HCT116 (cell line): Measurements from ENCODE around the gene LMNTD1.

Experiments used
- CBX3 ChIP-seq: IDR thresholded peaks from 2 replicates; pipeline ENCODE4 v1.6.1; 2012; ENCODE audit warnings: low read depth
- CEBPB ChIP-seq: IDR thresholded peaks from 2 replicates; pipeline ENCODE4 v1.6.1; 2012; ENCODE audit warnings: low read depth
- EZH2phosphoT487 ChIP-seq: fragments of 200-600 bp; IDR thresholded peaks from 2 replicates; pipeline ENCODE4 v1.6.1; 2018; ENCODE audit warnings: antibody characterized with exemption, borderline replicate concordance
- JUND ChIP-seq: IDR thresholded peaks from 2 replicates; pipeline ENCODE4 v1.6.1; 2012
- POLR2A ChIP-seq: IDR thresholded peaks from 2 replicates; pipeline ENCODE4 v1.7.0; 2011; ENCODE audit warnings: borderline replicate concordance; ENCODE audit not compliant: insufficient read depth, insufficient read length; ENCODE audit errors: extremely low read depth
- POLR2AphosphoS5 ChIP-seq: IDR thresholded peaks from 2 replicates; pipeline ENCODE4 v1.6.1; 2011; ENCODE audit warnings: mild to moderate bottlenecking, low read depth, low read length, moderate library complexity
- RAD21 ChIP-seq: IDR thresholded peaks from 2 replicates; pipeline ENCODE4 v1.6.1; 2012; ENCODE audit warnings: low read depth, mild to moderate bottlenecking
- SP1 ChIP-seq: IDR thresholded peaks from 2 replicates; pipeline ENCODE4 v1.6.1; 2012; ENCODE audit warnings: low read depth
- YY1 ChIP-seq: IDR thresholded peaks from 2 replicates; pipeline ENCODE4 v1.6.1; 2011; ENCODE audit warnings: low read length, low read depth, moderate library complexity, mild to moderate bottlenecking; ENCODE audit not compliant: insufficient replicate concordance; ENCODE audit errors: extremely low read depth
- TF ChIP-seq, protein P1 (sequence below): IDR thresholded peaks from 2 replicates; pipeline ENCODE4 v1.6.1; 2012; ENCODE audit warnings: low read depth
- TF ChIP-seq, protein P2 (sequence below): IDR thresholded peaks from 2 replicates; pipeline ENCODE4 v1.6.1; 2011; ENCODE audit warnings: mild to moderate bottlenecking, low read length, moderate library complexity; ENCODE audit not compliant: insufficient replicate concordance; ENCODE audit errors: extremely low read depth
- TF ChIP-seq, protein P3 (sequence below), 3 experiments: fragments of 200-600 bp in 1 of 3; sonication (generic) in 1 of 3; IDR thresholded peaks in 2 of 3; conservative IDR thresholded peaks in 1 of 3; 2 replicates each; pipeline ENCODE4 v1.5.1; 2012 to 2017; ENCODE audit warnings: low read depth in 2 of 3, low read length in 2 of 3, antibody characterized with exemption in 1 of 3, borderline replicate concordance in 1 of 3, control low read depth in 1 of 3, mild to moderate bottlenecking in 1 of 3, mixed read lengths in 1 of 3, mixed run types in 1 of 3, moderate library complexity in 1 of 3; ENCODE audit not compliant: insufficient read depth in 1 of 3
- TF ChIP-seq, protein P4 (sequence below): IDR thresholded peaks from 2 replicates; pipeline ENCODE4 v1.6.1; 2012

DNA sequence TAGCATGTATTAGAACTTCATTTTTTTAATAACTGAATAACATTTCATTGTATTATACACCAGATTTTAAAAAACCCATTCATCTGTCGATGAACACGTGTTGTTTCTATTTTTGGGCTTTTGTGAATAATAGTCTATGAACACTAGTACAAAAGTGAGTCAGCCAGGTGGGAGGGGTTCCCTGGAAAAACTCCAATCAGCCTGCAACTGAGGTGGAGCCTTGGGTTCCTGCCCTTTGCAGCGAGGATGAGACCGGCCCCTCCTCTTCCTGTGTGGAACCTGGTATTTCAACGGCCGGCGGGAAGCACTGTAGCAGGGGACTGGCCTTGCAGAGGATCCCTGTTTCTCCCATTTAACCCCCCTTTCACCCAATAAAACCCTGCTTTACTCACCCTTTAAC lies 56.1 kb downstream of the LMNTD1 start:
- TF ChIP-seq YY1 (no peak), JUND (no peak), EZH2phosphoT487 (no peak), POLR2A (no peak), CEBPB (no peak), SP1 (no peak), CBX3 (no peak), POLR2AphosphoS5 (no peak), RAD21 (no peak)
- TF ChIP-seq, protein P1, sequence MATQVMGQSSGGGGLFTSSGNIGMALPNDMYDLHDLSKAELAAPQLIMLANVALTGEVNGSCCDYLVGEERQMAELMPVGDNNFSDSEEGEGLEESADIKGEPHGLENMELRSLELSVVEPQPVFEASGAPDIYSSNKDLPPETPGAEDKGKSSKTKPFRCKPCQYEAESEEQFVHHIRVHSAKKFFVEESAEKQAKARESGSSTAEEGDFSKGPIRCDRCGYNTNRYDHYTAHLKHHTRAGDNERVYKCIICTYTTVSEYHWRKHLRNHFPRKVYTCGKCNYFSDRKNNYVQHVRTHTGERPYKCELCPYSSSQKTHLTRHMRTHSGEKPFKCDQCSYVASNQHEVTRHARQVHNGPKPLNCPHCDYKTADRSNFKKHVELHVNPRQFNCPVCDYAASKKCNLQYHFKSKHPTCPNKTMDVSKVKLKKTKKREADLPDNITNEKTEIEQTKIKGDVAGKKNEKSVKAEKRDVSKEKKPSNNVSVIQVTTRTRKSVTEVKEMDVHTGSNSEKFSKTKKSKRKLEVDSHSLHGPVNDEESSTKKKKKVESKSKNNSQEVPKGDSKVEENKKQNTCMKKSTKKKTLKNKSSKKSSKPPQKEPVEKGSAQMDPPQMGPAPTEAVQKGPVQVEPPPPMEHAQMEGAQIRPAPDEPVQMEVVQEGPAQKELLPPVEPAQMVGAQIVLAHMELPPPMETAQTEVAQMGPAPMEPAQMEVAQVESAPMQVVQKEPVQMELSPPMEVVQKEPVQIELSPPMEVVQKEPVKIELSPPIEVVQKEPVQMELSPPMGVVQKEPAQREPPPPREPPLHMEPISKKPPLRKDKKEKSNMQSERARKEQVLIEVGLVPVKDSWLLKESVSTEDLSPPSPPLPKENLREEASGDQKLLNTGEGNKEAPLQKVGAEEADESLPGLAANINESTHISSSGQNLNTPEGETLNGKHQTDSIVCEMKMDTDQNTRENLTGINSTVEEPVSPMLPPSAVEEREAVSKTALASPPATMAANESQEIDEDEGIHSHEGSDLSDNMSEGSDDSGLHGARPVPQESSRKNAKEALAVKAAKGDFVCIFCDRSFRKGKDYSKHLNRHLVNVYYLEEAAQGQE, result no peak
- TF ChIP-seq, protein P2, sequence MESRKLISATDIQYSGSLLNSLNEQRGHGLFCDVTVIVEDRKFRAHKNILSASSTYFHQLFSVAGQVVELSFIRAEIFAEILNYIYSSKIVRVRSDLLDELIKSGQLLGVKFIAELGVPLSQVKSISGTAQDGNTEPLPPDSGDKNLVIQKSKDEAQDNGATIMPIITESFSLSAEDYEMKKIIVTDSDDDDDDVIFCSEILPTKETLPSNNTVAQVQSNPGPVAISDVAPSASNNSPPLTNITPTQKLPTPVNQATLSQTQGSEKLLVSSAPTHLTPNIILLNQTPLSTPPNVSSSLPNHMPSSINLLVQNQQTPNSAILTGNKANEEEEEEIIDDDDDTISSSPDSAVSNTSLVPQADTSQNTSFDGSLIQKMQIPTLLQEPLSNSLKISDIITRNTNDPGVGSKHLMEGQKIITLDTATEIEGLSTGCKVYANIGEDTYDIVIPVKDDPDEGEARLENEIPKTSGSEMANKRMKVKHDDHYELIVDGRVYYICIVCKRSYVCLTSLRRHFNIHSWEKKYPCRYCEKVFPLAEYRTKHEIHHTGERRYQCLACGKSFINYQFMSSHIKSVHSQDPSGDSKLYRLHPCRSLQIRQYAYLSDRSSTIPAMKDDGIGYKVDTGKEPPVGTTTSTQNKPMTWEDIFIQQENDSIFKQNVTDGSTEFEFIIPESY, result no peak
- TF ChIP-seq, protein P3, sequence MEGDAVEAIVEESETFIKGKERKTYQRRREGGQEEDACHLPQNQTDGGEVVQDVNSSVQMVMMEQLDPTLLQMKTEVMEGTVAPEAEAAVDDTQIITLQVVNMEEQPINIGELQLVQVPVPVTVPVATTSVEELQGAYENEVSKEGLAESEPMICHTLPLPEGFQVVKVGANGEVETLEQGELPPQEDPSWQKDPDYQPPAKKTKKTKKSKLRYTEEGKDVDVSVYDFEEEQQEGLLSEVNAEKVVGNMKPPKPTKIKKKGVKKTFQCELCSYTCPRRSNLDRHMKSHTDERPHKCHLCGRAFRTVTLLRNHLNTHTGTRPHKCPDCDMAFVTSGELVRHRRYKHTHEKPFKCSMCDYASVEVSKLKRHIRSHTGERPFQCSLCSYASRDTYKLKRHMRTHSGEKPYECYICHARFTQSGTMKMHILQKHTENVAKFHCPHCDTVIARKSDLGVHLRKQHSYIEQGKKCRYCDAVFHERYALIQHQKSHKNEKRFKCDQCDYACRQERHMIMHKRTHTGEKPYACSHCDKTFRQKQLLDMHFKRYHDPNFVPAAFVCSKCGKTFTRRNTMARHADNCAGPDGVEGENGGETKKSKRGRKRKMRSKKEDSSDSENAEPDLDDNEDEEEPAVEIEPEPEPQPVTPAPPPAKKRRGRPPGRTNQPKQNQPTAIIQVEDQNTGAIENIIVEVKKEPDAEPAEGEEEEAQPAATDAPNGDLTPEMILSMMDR (IDR thresholded peaks at IDR 0.05 in 2 of 3, conservative IDR thresholded peaks at IDR 0.05 in 1 of 3; ENCODE audit: borderline replicate concordance in 1 of 3, insufficient read depth in 1 of 3, low read depth in 2 of 3, low read length in 2 of 3), result no peak
- TF ChIP-seq, protein P4, sequence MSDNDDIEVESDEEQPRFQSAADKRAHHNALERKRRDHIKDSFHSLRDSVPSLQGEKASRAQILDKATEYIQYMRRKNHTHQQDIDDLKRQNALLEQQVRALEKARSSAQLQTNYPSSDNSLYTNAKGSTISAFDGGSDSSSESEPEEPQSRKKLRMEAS, result no peak
